HEK293T (cell line): ENCODE data around the gene POMP.

Experiments
- L3MBTL2 ChIP-seq: fragments of 450-650 bp; conservative IDR thresholded peaks from 2 replicates; pipeline ENCODE4 v1.6.1; 2016; ENCODE audit warnings: mild to moderate bottlenecking
- LEF1 ChIP-seq: fragments of 450-650 bp; IDR thresholded peaks from 2 replicates; pipeline ENCODE4 v1.6.1; 2017; ENCODE audit warnings: mild to moderate bottlenecking, borderline replicate concordance
- NFRKB ChIP-seq: fragments of 450-650 bp; IDR thresholded peaks from 2 replicates; pipeline ENCODE4 v1.6.1; 2016; ENCODE audit warnings: mild to moderate bottlenecking, moderate library complexity
- SUZ12 ChIP-seq: fragments of 450-650 bp; IDR thresholded peaks from 2 replicates; pipeline ENCODE4 v1.6.1; 2016; ENCODE audit warnings: mild to moderate bottlenecking

DNA sequence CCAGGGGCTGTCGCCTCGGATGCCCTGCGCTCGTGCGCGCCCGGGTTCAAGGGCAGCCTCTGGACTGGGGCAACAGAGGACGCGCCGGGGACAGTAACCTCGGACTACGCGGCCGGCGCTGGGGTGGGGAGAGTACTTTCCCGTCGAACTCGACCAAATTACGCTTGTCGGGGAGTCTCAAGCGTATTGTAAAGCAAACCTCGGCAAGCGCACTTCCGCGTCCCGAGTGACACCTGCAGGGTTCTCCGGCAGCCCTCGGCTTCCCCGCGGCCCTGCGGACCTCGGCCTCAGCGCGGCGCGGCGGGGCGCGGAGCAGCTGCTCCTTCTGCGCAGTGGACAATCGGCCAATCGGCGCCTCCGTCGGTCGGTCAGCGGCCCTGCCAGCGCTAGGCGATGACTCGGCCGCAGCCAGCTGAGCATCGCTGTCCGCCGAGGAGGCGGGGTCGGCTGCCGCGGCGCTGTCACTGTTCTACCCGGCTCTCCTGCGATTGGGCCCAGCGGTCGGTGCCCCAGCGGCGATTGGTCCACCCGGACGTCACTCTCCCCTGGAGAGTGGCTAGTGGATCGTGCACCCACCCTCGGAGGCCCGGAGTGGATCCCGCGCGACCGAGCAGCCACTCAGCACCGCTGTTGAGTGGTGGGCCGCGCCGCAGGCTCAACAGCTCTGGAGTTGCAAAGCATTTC is 59.8 kb downstream of the POMP start, which contains the start of gene SLC46A3:
- TF ChIP-seq SUZ12 (no peak), NFRKB (no peak), L3MBTL2 (no peak), LEF1 (no peak)
